AG04449 (cell line): ENCODE measurements around the gene CAB39L.

ENCODE experiments used
- CTCF ChIA-PET: fragments of 350-600 bp; formaldehyde crosslinking; extraction: SDS; loops from one replicate; lab custom pipeline; 2021; ENCODE audit warnings: antibody characterized with exemption; lab: Yijun Ruan, JAX
- POLR2A ChIA-PET: fragments of 400-600, 350-600 bp; formaldehyde crosslinking; extraction: SDS; loops from one replicate; lab custom pipeline; 2020; ENCODE audit warnings: antibody characterized with exemption, inconsistent platforms; lab: Yijun Ruan, JAX
- DNase-seq: peaks from one replicate; pipeline ENCODE4 v3.0.0-alpha.2; 2010; ENCODE audit warnings: low read depth, low spot score
- H3K4me3 ChIP-seq: 2 replicates; pipeline ENCODE4 v1.5.1; 2011; ENCODE audit warnings: low read depth, mild to moderate bottlenecking, control low read depth, low read length
- TF ChIP-seq, protein P1 (sequence below): IDR thresholded peaks from one replicate; pipeline ENCODE4 v1.5.1; 2011; ENCODE audit warnings: mild to moderate bottlenecking, moderate library complexity, low read length, control low read depth, inconsistent platforms; ENCODE audit not compliant: insufficient read depth; ENCODE audit errors: missing control alignments

Gene CAB39L

DNA sequence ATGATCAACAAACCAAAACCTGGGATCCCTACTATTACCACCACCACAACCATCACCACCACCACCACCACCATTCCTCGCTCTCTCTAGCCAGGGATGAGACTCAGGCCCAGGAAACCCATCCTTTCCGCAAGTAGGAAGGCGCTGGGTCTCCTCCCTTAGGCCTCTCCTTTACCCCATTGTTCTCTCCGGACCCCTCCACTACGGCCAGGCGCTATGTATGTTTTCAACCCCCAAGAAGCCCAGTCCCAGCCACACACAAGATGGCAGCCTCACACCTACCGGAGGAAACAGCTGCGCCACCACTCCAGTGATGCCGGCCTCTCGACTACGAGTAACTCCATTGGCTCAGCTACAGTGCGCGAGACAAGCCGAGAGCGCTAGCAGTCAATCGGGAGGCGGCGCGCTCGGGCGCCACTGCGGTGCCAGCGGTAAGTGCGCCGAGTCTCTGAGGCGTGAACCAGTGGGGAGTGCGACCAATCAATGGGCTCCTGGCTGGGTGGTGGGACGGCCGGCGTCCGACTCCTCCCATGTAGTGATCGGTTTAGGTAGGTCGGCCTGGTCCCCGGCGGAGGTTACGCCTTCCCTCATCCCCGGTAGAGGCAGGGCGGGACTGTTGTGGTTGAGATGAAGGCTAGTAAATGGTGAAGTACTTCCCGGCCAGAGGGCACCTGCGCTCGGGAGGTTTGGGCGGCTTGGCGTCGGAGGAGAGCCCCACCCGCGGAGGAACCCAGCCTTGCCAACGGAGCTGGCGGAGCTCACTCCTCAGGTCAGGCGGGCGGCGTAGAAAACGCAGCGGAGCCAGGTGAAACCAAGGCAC, at the start of gene CAB39L, which contains the start of gene SETDB2:
Gene CAB39L (minus strand): TSS at position 361 of the 820 bp plus-strand sequence. CDS start 61,154 bp downstream, outside the sequence.
Gene SETDB2 (plus strand): TSS at position 571 of the 820 bp plus-strand sequence. CDS start 7,620 bp downstream, outside the sequence.
- TF ChIP-seq, protein P1, sequence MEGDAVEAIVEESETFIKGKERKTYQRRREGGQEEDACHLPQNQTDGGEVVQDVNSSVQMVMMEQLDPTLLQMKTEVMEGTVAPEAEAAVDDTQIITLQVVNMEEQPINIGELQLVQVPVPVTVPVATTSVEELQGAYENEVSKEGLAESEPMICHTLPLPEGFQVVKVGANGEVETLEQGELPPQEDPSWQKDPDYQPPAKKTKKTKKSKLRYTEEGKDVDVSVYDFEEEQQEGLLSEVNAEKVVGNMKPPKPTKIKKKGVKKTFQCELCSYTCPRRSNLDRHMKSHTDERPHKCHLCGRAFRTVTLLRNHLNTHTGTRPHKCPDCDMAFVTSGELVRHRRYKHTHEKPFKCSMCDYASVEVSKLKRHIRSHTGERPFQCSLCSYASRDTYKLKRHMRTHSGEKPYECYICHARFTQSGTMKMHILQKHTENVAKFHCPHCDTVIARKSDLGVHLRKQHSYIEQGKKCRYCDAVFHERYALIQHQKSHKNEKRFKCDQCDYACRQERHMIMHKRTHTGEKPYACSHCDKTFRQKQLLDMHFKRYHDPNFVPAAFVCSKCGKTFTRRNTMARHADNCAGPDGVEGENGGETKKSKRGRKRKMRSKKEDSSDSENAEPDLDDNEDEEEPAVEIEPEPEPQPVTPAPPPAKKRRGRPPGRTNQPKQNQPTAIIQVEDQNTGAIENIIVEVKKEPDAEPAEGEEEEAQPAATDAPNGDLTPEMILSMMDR, result peak; percentile 49
- DNase-seq, result peak; percentile 91
- peak within 1 kb of the TSS; percentile 88 for H3K4me3 ChIP-seq
- POLR2A ChIA-PET, result interaction anchor here (0.5 to 1.9 kb wide), 6 partner anchors 9 to 133 kb away, joined by 3 to 9 read pairs (median 4); partner anchors contain the start of gene PHF11
- CTCF ChIA-PET, result interaction anchor here (0.8 to 7.0 kb wide), 18 partner anchors 8 to 176 kb away, joined by 3 to 46 read pairs (median 4); partner anchors contain the start of gene PHF11

DNA sequence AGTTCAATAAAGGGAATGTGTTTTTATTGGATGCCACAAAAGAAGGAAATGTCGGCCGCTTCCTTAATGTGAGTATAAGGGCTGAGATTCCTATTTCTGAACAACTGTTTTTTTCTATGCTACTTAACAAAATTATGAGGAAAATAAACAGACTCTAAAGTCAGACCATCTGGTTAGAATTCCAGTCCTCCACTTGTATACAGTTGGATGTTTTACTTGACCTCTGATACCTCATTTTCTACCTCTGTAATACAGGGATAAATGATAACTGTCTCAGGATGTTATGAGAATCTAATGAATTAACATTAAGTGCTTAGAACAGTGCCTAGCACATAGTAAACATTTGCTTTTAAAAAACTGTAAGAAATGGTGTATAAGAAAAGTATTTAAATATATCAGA, 44.7 kb upstream of the CAB39L start:
- CTCF ChIA-PET, result no interaction called here
- no peak for DNase-seq
- H3K4me3 ChIP-seq, result no peak overlapping the region
- POLR2A ChIA-PET, result no interaction called here
- TF ChIP-seq, protein P1, result no peak

GRCh38 chr13:49481788-49482187, 37.9 kb upstream of the CAB39L start:
- ChIA-PET CTCF (interaction anchor here (1.0 to 2.3 kb wide), 3 partner anchors 12 to 45 kb away, joined by 3 to 6 read pairs (median 3); no protein-coding TSS in a partner anchor), POLR2A (no interaction called here)
- H3K4me3 ChIP-seq, result no peak overlapping the region
- TF ChIP-seq, protein P1, result no peak
- no peak for DNase-seq

DNA sequence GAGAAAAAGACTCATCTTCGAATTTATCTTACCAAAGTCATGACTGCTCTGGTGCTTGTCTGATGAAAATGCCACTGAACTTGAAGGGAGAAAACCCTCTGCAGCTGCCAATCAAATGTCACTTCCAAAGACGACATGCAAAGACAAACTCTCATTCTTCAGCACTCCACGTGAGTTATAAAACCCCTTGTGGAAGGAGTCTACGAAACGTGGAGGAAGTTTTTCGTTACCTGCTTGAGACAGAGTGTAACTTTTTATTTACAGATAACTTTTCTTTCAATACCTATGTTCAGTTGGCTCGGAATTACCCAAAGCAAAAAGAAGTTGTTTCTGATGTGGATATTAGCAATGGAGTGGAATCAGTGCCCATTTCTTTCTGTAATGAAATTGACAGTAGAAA, 32.7 kb upstream of the CAB39L start:
- ChIA-PET CTCF (no interaction called here), POLR2A (no interaction called here)
- DNase-seq, result no peak
- TF ChIP-seq, protein P1, result no peak
- H3K4me3 ChIP-seq, result no peak overlapping the region

GRCh38 chr13:49472186-49472585, 28.3 kb upstream of the CAB39L start:
- TF ChIP-seq, protein P1, result no peak
- no peak for DNase-seq
- POLR2A ChIA-PET, result no interaction called here
- H3K4me3 ChIP-seq, result no peak overlapping the region
- CTCF ChIA-PET, result no interaction called here

- TF ChIP-seq, protein P1, result no peak
- no peak overlapping the region for H3K4me3 ChIP-seq
- DNase-seq, result no peak
- ChIA-PET CTCF (no interaction called here), POLR2A (interaction anchor here (0.7 kb wide), 1 partner anchor 26 kb away, joined by 3 read pairs; no protein-coding TSS in a partner anchor)
These were observed 22.5 kb upstream of the CAB39L start for GRCh38 chr13:49466292-49466838.
